Colonic mucosa (tissue), 4 donors: ENCODE results near the gene HAUS7. TPM values are rescaled to one million over a fixed set of nuclear protein-coding genes. Genes with fewer than 3 reads are reported as not detected.

ENCODE experiments used
- DNase-seq: peaks from one replicate; pipeline ENCODE4 v3.0.0-alpha.2; 2020
- H3K27ac ChIP-seq: fragments of 200-600 bp; one replicate; pipeline ENCODE4 v1.8.0; 2021
- H3K27me3 ChIP-seq: fragments of 200-600 bp; one replicate; pipeline ENCODE4 v1.8.0; 2021
- H3K36me3 ChIP-seq: fragments of 200-600 bp; one replicate; pipeline ENCODE4 v1.8.0; 2021
- H3K4me1 ChIP-seq: fragments of 200-600 bp; one replicate; pipeline ENCODE4 v1.8.0; 2021; ENCODE audit warnings: mild to moderate bottlenecking
- H3K4me3 ChIP-seq: fragments of 200-600 bp; one replicate; pipeline ENCODE4 v1.8.0; 2021
- H3K9ac ChIP-seq, 2 donors: one replicate each; pipeline ENCODE4 v1.7.0; 2013; ENCODE audit warnings: control low read depth in 2 of 2, low read depth in 2 of 2, low read length in 2 of 2
- H3K9me3 ChIP-seq: fragments of 200-600 bp; one replicate; pipeline ENCODE4 v1.8.0; 2021
- intact Hi-C: fragments of 100-400 bp; cut with DNase I; formaldehyde crosslinking; loops from one replicate; pipeline ENCODE4 v1.14.1; 2022
- total RNA-seq, 2 donors: library from RNA; stranded (reverse); fragmentation: NEBNext Ultra II Directional in 1 of 2; extraction: Animal tissue kit (Norgen Biotek cat#: 25700) in 1 of 2; gene quantifications; one replicate each; pipeline ENCODE4 v1.2.1, GENCODE V29; 2021
- TF ChIP-seq, protein P1 (sequence below): fragments of 200-600 bp; IDR thresholded peaks from one replicate; pipeline ENCODE4 v1.8.0; 2022; ENCODE audit warnings: antibody characterized with exemption, mild to moderate bottlenecking
- donor health status: healthy.
- donor health status: DM: no; HTN: no; CAD: no.
- donor health status: DM: no; HTN: no; CAD: no.

HAUS7 gene
- total RNA-seq, 2 donors from 2014 or later = 18.9 to 47.8 TPM

DNA sequence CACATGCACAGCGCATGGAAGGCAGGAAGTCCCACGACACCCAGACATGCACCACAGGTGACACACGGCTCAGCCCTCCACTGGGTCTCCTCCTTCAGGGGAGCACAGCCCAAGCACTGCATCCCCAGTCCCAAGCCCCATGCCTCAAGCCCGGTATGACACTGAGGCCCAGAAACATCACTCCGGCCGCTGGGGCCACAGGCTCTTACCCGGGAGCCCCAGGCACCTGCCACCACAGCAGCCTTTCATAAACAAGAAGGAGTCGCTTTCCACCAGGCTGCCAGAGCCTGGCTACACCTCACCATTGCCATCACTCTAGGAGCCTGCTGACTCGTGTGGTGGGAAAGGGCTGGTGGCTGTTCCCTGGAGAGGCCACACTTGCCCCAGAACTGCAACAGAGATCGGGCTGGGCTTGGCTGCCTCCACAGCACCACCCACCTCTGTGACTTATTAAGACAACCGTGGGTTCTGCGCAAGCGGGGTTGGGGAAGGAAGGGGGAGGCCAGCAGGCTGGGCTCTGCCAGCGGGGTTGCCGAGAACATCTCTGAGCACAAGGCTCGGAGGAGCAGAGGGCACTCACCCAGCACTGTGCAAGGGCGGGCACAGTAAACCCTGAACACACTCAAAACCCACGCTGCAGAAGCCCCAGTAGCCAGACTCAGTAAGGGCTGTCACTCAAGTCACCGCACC, 4.5 kb downstream of the HAUS7 start:
- Histone ChIP-seq H3K27me3 (no peaks in the 10 kb centered on the region), H3K4me1 (no peaks in the 10 kb centered on the region), H3K9me3 (no peaks in the 10 kb centered on the region), H3K4me3 (no peak overlapping the region), H3K36me3 (no peaks in the 10 kb centered on the region), H3K9ac (no peak overlapping the region), H3K27ac (no peak overlapping the region)
- DNase-seq = no peak
- intact Hi-C loops = no loop called here
- TF ChIP-seq, protein P1, sequence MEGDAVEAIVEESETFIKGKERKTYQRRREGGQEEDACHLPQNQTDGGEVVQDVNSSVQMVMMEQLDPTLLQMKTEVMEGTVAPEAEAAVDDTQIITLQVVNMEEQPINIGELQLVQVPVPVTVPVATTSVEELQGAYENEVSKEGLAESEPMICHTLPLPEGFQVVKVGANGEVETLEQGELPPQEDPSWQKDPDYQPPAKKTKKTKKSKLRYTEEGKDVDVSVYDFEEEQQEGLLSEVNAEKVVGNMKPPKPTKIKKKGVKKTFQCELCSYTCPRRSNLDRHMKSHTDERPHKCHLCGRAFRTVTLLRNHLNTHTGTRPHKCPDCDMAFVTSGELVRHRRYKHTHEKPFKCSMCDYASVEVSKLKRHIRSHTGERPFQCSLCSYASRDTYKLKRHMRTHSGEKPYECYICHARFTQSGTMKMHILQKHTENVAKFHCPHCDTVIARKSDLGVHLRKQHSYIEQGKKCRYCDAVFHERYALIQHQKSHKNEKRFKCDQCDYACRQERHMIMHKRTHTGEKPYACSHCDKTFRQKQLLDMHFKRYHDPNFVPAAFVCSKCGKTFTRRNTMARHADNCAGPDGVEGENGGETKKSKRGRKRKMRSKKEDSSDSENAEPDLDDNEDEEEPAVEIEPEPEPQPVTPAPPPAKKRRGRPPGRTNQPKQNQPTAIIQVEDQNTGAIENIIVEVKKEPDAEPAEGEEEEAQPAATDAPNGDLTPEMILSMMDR = no peak

DNA sequence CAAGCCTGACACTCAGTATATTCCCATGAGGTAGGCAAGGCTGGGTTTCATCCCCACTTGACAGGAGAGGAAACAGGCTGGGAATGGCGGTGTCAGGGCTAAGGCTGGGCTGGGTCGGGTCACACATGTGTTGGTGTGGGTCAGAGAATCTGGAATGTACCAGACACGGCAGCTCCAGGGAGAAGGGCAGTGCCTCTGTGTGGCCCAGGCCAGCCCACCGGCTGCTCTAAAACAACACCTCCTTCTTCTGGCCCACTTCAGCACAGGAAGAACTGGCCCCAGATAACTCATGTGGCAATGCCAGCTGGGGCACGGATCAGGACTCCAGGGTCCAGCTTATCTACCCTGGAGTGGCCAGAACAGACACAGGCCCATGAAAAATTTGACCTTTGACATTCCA, 6.3 kb downstream of the HAUS7 start:
- Histone ChIP-seq H3K36me3 (no peaks in the 10 kb centered on the region), H3K9me3 (no peaks in the 10 kb centered on the region), H3K9ac (no peak overlapping the region), H3K4me3 (no peak overlapping the region), H3K27me3 (no peaks in the 10 kb centered on the region), H3K27ac (no peak overlapping the region), H3K4me1 (no peaks in the 10 kb centered on the region)
- TF ChIP-seq, protein P1 = no peak
- no peak for DNase-seq
- intact Hi-C loops = no loop called here

DNA sequence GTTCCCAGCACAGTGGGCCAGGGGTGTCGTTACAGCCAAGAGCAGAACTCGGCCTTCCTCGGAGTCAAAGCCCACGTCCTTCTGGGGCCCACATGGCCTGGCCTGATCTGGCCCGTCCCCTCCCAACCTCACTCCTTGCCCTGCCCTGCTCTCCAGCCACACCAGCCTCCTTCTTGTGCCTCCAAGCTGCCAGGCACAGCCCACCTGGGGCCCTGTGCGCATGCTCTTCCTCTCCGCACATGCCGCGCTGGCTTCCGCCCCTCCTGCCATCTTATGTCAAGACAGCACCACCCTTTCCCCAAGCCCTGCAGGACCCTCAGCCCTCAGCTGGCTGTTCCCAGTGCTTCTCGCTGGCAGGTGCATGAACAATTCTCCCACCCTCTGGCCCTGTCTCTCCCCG, 6.8 kb downstream of the HAUS7 start:
- H3K9me3 ChIP-seq = no peaks in the 10 kb centered on the region
- H3K27ac ChIP-seq = no peak overlapping the region
- no peak overlapping the region for H3K9ac ChIP-seq
- intact Hi-C loops = no loop called here
- no peaks in the 10 kb centered on the region for H3K4me1 ChIP-seq
- H3K36me3 ChIP-seq = no peaks in the 10 kb centered on the region
- DNase-seq = no peak
- TF ChIP-seq, protein P1 = no peak
- H3K27me3 ChIP-seq = no peaks in the 10 kb centered on the region
- H3K4me3 ChIP-seq = no peak overlapping the region

DNA sequence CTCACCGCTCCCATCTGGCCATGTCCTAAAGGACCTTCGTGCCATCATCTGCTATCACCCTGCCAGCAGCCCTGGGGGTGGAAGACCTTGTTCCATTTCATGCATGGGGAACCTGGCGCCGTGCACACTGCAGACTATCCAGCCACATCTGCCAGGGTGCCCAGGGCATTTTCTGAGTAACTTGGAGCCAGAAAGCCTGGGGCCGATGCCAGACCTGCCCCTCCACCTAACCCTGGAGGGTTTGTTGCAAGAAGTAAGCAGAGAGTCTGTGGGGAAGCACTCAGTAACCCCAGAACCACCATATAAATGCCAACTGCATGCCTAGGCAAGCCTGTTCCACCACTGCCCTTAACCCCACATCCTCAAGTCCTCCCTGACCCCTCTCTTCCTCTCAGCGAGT, 7.3 kb downstream of the HAUS7 start:
- H3K27ac ChIP-seq = no peak overlapping the region
- no peaks in the 10 kb centered on the region for H3K36me3 ChIP-seq
- H3K9me3 ChIP-seq = no peaks in the 10 kb centered on the region
- no peaks in the 10 kb centered on the region for H3K4me1 ChIP-seq
- no peaks in the 10 kb centered on the region for H3K27me3 ChIP-seq
- intact Hi-C loops = no loop called here
- no peak overlapping the region for H3K9ac ChIP-seq
- H3K4me3 ChIP-seq = no peak overlapping the region
- TF ChIP-seq, protein P1 = no peak
- no peak for DNase-seq

DNA sequence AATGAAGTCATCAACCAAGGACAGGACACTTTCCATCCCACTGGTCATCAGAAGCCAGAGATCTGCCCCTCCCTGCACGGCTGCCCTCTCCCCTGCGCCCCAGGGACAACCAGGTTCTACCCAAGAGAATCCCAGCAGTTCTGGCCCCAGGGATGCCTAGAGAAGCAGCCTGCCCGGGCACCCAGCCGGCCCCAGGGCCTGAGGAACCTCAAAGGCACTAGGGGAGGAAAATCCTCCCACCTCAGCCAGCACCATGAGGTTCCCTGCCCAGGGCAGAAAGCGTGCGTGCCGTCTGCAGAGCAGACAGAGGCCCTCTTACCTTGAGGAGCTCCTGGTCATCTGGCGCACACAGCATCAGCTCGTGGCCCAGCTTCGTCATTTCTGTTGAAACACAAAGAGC, 8.1 kb downstream of the HAUS7 start:
- Histone ChIP-seq H3K4me3 (no peak overlapping the region), H3K27ac (no peak overlapping the region), H3K9me3 (no peaks in the 10 kb centered on the region), H3K4me1 (no peaks in the 10 kb centered on the region), H3K36me3 (no peaks in the 10 kb centered on the region), H3K27me3 (no peaks in the 10 kb centered on the region), H3K9ac (no peak overlapping the region)
- intact Hi-C loops = no loop called here
- TF ChIP-seq, protein P1 = no peak
- DNase-seq = no peak
